ENCODE results near the gene GLT8D1. TPM values are rescaled to one million over a fixed set of nuclear protein-coding genes. Genes with fewer than 3 reads are reported as not detected.
A peak's percentile ranks its signal among the peaks of the same experiment; 100 is the strongest.

Gene GLT8D1, protein sequence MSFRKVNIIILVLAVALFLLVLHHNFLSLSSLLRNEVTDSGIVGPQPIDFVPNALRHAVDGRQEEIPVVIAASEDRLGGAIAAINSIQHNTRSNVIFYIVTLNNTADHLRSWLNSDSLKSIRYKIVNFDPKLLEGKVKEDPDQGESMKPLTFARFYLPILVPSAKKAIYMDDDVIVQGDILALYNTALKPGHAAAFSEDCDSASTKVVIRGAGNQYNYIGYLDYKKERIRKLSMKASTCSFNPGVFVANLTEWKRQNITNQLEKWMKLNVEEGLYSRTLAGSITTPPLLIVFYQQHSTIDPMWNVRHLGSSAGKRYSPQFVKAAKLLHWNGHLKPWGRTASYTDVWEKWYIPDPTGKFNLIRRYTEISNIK
- total RNA-seq (87.7 TPM), polyA plus RNA-seq (ENCODE audit: insufficient read depth in 1 of 8, insufficient read length in 8 of 8, low replicate concordance in 1 of 8) (100 to 1,000 TPM in 1 of 8 donors, 10 to 100 TPM in 7; 63.7 to 101 (median 79.0) TPM)
- long read RNA-seq, donor 1, partial matches to known transcripts = 0 of 5 reads
- long read RNA-seq, donor 1, other reads (novel, unspliced or antisense) = 0 of 5 reads
- long read RNA-seq, donor 2, partial matches to known transcripts = 0 of 1 reads
- long read RNA-seq, donor 2, other reads (novel, unspliced or antisense) = 0 of 1 reads
- long read RNA-seq, donor 3, transcript GLT8D1-201 (10 exons, 1,849 nt) = major isoform, 6 of 9 reads
- long read RNA-seq, donor 3, partial matches to known transcripts = 0 of 9 reads
- long read RNA-seq, donor 3, other reads (novel, unspliced or antisense) = 0 of 9 reads
- long read RNA-seq, donor 4, transcript GLT8D1-201 (10 exons, 1,849 nt) = major isoform, 8 of 19 reads
- long read RNA-seq, donor 4, partial matches to known transcripts = 5 of 19 reads
- long read RNA-seq, donor 4, other reads (novel, unspliced or antisense) = 5 of 19 reads
- long read RNA-seq, donor 5, transcript GLT8D1-201 (10 exons, 1,849 nt) = major isoform, 24 of 44 reads
- long read RNA-seq, donor 5, partial matches to known transcripts = 5 of 44 reads
- long read RNA-seq, donor 5, other reads (novel, unspliced or antisense) = 13 of 44 reads
- long read RNA-seq, donor 6, transcript GLT8D1-201 (10 exons, 1,849 nt) = major isoform, 9 of 18 reads
- long read RNA-seq, donor 6, partial matches to known transcripts = 0 of 18 reads
- long read RNA-seq, donor 6, other reads (novel, unspliced or antisense) = 6 of 18 reads
- long read RNA-seq, donor 7, transcript GLT8D1-201 (10 exons, 1,849 nt) = major isoform, 9 of 24 reads
- long read RNA-seq, donor 7, partial matches to known transcripts = 5 of 24 reads
- long read RNA-seq, donor 7, other reads (novel, unspliced or antisense) = 6 of 24 reads
- long read RNA-seq, donor 8, transcript GLT8D1-201 (10 exons, 1,849 nt) = major isoform, 5 of 6 reads
- long read RNA-seq, donor 8, partial matches to known transcripts = 0 of 6 reads
- long read RNA-seq, donor 8, other reads (novel, unspliced or antisense) = 0 of 6 reads
- long read RNA-seq, donor 9, transcript GLT8D1-201 (10 exons, 1,849 nt) = major isoform, 7 of 10 reads
- long read RNA-seq, donor 9, partial matches to known transcripts = 0 of 10 reads
- long read RNA-seq, donor 9, other reads (novel, unspliced or antisense) = 0 of 10 reads
- long read RNA-seq, donor 10, transcript GLT8D1-201 (10 exons, 1,849 nt) = major isoform, 10 of 16 reads
- long read RNA-seq, donor 10, partial matches to known transcripts = 0 of 16 reads
- long read RNA-seq, donor 10, other reads (novel, unspliced or antisense) = 5 of 16 reads
- long read RNA-seq, donor 11, transcript GLT8D1-201 (10 exons, 1,849 nt) = major isoform, 11 of 14 reads
- long read RNA-seq, donor 11, partial matches to known transcripts = 0 of 14 reads
- long read RNA-seq, donor 11, other reads (novel, unspliced or antisense) = 0 of 14 reads

DNA sequence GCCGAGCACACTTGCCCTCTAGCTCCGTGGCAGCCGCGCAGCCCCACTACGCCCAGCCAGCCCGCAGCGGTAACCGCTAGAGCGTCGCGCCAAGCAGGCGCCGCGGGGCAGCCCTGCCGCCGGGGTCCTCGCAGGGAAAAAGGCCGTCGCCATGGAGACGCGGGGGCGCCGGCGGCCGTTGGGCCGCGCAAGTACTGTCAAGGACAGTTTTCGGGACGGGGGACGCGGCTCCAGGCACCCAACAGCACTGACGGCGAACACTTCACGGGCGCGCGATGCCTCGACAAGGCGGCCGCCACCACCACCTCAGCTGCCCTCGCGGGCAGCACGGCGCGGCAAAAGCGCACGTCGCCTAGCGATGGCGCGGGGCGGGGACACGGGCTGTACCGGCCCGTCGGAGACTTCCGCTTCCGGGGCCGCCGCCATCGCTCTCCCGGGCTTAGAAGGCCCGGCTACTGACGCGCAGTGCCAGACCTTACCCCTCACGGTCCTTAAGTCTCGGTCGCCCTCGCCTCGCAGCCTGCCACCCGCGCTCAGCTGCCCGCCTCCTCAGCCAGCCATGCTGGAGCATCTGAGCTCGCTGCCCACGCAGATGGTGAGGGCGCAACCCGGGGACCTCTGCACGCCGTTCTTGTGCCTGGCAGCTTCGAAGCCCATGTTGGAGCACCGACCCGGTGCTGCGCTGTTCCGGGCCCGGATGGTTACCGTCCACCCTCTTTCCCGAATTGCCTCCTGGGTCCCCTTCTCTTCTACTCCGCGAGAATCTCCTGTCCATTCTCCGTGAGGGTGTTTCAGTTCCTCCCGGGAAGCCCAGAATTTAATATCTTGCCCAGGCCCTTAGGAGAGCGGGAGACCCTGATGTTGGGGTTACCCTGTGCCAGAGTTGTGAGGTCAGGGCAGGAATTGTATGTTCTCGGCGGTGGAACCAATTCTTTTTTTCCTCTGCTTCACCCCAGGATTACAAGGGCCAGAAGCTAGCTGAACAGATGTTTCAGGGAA, at the start of gene GLT8D1, which contains the start of gene SPCS1:
GLT8D1 (minus strand) TSS at position 104 of the 999 bp plus-strand sequence. CDS start 5,331 bp downstream, outside the sequence.
SPCS1 (plus strand) TSS at position 419 of the 999 bp plus-strand sequence; CDS start at position 560, 141 bp downstream.
- Histone ChIP-seq H3K27ac (ENCODE audit: low read length) (peak within 1 kb of the TSS; percentile 90), H3K27me3 (ENCODE audit: control insufficient read depth, insufficient read depth, low read length) (no peaks in the 10 kb centered on the region), H3K36me3 (ENCODE audit: control insufficient read depth, insufficient read depth, low read length) (peaks cover 8% of the 10 kb centered on the region), H3K4me1 (ENCODE audit: control insufficient read depth, insufficient read depth, low read length) (peaks cover 19% of the 10 kb centered on the region), H3K4me3 (ENCODE audit: low read length) (peak within 1 kb of the TSS; percentile 96), H3K9me3 (replicated peaks; ENCODE audit: control insufficient read depth, low read depth, low read length) (no peaks in the 10 kb centered on the region)
- under 1% methylated on average over 89 of the region's 94 CpGs for WGBS (ENCODE audit: insufficient coverage)
- peak; percentile 94 for DNase-seq

DNA sequence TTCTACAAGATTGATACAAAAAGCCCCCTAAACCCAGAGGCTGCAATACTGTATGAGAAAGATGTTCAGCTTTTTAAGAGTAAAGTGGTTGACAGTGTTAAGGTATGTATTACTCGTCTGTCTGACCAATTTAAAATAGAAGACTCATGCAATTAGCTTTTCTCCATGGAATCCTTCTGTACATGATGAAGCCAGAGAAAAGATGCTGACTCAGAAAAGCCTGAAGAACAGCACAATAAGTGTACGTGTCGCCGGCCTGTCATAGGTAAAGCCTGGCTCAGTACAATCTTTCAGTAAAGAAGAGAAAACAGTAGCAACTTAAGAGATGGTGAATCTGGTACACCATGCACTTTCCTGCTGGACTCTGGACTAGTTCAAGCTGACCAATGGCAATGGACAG, 48.8 kb upstream of the GLT8D1 start:
- no peak for DNase-seq
- no peaks in the 10 kb centered on the region for H3K9me3 ChIP-seq (replicated peaks; ENCODE audit: control insufficient read depth, low read depth, low read length)
- WGBS (ENCODE audit: insufficient coverage) = 93% methylated on average over 3 of the region's 4 CpGs
- no peaks in the 10 kb centered on the region for H3K27me3 ChIP-seq (ENCODE audit: control insufficient read depth, insufficient read depth, low read length)
- H3K36me3 ChIP-seq (ENCODE audit: control insufficient read depth, insufficient read depth, low read length) = peaks cover 27% of the 10 kb centered on the region
- no peak overlapping the region for H3K4me3 ChIP-seq (ENCODE audit: low read length)
- H3K27ac ChIP-seq (ENCODE audit: low read length) = no peak overlapping the region
- H3K4me1 ChIP-seq (ENCODE audit: control insufficient read depth, insufficient read depth, low read length) = no peaks in the 10 kb centered on the region

DNA sequence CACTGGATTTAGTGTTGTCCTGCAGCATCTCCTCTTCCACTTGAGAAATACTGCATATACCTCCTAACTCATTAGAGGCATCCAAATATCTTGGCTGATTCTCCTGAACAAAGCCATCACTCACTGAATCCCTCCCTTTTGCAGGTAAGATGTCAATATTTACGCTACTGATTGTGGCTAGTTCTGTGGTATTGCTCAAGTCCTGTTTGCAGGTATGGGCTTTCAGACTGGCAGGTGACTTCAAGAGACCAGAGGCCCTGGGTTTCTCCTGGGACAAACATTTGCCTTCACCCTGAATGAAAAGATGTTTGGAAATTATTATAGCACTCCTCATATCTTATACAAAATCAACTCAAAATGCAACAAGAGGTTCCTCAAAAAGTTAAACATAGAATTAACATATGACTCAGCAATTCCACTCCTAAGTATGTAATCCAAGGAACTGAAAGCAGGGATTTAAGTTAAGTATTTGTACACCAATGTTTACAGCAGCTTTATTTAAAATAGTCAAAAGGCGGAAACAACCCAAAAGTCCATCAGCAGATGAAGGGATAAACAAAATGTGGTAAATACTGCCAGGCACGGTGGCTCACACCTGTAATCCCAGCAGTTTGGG, 46.6 kb upstream of the GLT8D1 start:
- Histone ChIP-seq H3K4me3 (ENCODE audit: low read length) (no peak overlapping the region), H3K27me3 (ENCODE audit: control insufficient read depth, insufficient read depth, low read length) (no peaks in the 10 kb centered on the region), H3K36me3 (ENCODE audit: control insufficient read depth, insufficient read depth, low read length) (peaks cover 31% of the 10 kb centered on the region), H3K9me3 (replicated peaks; ENCODE audit: control insufficient read depth, low read depth, low read length) (no peaks in the 10 kb centered on the region), H3K27ac (ENCODE audit: low read length) (no peak overlapping the region), H3K4me1 (ENCODE audit: control insufficient read depth, insufficient read depth, low read length) (no peaks in the 10 kb centered on the region)
- 92% methylated on average over 2 of the region's 3 CpGs for WGBS (ENCODE audit: insufficient coverage)
- DNase-seq = peak; percentile 35

DNA sequence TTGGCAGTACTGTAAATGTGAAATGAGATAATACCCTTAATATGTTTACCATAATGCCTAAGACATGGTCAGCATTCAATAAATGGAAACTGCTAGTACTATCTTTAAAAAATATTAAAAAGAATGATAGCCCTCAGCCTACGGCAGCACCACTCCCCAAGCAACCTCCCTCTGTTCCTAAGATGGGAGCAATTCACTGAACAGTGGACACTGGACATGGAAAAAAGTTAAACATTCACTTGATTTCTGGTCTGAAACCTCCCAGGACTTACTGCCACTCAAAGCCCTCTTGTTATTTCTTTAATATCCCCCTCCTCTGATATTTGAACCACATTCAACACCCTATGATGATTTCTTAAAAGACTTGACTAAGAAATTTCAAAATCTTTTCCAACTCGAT, 38.1 kb upstream of the GLT8D1 start:
- no peaks in the 10 kb centered on the region for H3K4me1 ChIP-seq (ENCODE audit: control insufficient read depth, insufficient read depth, low read length)
- peaks cover 48% of the 10 kb centered on the region for H3K36me3 ChIP-seq (ENCODE audit: control insufficient read depth, insufficient read depth, low read length)
- H3K4me3 ChIP-seq (ENCODE audit: low read length) = no peak overlapping the region
- no peaks in the 10 kb centered on the region for H3K27me3 ChIP-seq (ENCODE audit: control insufficient read depth, insufficient read depth, low read length)
- no peak overlapping the region for H3K27ac ChIP-seq (ENCODE audit: low read length)
- no peak for DNase-seq
- no CpG with 5 or more reads among the region's 2 CpGs for WGBS (ENCODE audit: insufficient coverage)
- H3K9me3 ChIP-seq (replicated peaks; ENCODE audit: control insufficient read depth, low read depth, low read length) = no peaks in the 10 kb centered on the region

DNA sequence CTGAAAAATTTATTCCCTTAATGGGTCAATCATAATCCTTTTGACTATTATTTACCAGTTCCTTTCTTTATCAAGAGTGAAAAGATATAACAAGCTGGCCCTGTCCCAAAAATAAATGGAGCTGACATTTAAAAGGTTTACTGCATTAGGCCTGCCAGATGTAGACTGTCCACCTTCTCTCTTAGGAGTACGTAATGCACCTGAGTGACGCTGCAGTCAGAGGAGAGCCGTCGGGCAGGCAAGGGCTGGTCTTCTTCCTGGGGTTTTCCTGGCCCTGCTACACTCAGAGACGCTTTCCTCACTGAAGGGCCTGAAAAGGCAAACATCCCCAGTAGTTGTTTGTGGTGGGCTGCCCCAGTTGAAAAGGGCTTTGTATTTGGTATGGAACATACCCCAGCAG, 37.6 kb upstream of the GLT8D1 start:
- H3K4me3 ChIP-seq (ENCODE audit: low read length) = no peak overlapping the region
- H3K9me3 ChIP-seq (replicated peaks; ENCODE audit: control insufficient read depth, low read depth, low read length) = no peaks in the 10 kb centered on the region
- H3K4me1 ChIP-seq (ENCODE audit: control insufficient read depth, insufficient read depth, low read length) = no peaks in the 10 kb centered on the region
- no peaks in the 10 kb centered on the region for H3K27me3 ChIP-seq (ENCODE audit: control insufficient read depth, insufficient read depth, low read length)
- DNase-seq = no peak
- H3K27ac ChIP-seq (ENCODE audit: low read length) = no peak overlapping the region
- peaks cover 50% of the 10 kb centered on the region for H3K36me3 ChIP-seq (ENCODE audit: control insufficient read depth, insufficient read depth, low read length)
- 91% methylated on average over 4 of the region's 5 CpGs for WGBS (ENCODE audit: insufficient coverage)

DNA sequence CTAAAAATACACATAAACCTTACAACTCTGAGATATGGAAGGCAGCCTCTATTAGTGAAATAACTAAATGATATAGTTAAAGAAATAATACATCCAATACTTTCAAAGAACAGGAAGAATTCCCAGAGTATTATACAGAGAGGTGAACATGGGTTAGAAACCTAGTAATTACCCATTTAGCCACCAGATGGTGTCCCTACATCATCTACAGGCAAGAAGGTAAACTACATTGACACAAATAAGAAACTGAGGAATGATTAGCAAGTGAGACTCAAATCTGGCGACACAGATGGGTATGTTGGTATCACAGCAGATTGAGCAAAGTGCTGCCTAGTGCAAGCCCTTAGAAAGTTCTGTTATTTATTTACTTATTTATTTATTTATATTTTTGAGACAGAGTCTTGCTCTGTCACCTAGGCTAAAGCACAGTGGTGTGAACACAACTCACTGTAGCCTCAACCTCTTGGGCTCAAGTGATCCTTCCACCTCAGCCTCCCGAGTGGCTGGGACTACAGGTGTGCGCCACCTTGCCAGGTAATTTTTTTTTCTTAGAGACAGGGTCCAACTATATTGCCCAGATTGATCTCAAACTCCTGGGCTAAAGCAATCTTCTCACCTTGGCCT, 36.9 kb upstream of the GLT8D1 start:
- Histone ChIP-seq H3K4me3 (ENCODE audit: low read length) (no peak overlapping the region), H3K27ac (ENCODE audit: low read length) (no peak overlapping the region), H3K4me1 (ENCODE audit: control insufficient read depth, insufficient read depth, low read length) (no peaks in the 10 kb centered on the region), H3K9me3 (replicated peaks; ENCODE audit: control insufficient read depth, low read depth, low read length) (no peaks in the 10 kb centered on the region), H3K27me3 (ENCODE audit: control insufficient read depth, insufficient read depth, low read length) (no peaks in the 10 kb centered on the region), H3K36me3 (ENCODE audit: control insufficient read depth, insufficient read depth, low read length) (peaks cover 52% of the 10 kb centered on the region)
- WGBS (ENCODE audit: insufficient coverage) = 93% methylated on average over 2 of the region's 3 CpGs
- DNase-seq = peak; percentile 37

DNA sequence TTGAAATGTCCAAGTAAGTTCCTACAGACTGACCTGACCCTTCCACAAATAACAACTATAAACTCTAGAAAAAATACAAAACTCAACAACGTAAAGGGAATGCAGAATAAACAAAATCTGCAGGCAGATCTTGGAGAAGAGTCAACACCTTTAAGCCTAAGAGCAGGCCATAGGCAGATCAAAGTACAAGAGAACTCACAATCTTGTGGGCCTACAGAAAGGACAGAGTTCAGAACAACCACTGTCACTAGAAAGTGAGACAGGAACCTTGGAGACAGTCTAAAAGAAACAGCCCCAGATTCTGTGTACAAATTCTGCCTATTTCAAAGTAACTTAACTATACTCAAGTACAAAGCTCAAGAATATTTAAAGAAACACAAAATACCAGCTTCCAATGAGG, 34.1 kb upstream of the GLT8D1 start:
- no peak overlapping the region for H3K27ac ChIP-seq (ENCODE audit: low read length)
- no peak for DNase-seq
- no peaks in the 10 kb centered on the region for H3K9me3 ChIP-seq (replicated peaks; ENCODE audit: control insufficient read depth, low read depth, low read length)
- peaks cover 37% of the 10 kb centered on the region for H3K36me3 ChIP-seq (ENCODE audit: control insufficient read depth, insufficient read depth, low read length)
- no peaks in the 10 kb centered on the region for H3K27me3 ChIP-seq (ENCODE audit: control insufficient read depth, insufficient read depth, low read length)
- H3K4me3 ChIP-seq (ENCODE audit: low read length) = no peak overlapping the region
- 100% methylated on average over 1 of the region's 1 CpG for WGBS (ENCODE audit: insufficient coverage)
- H3K4me1 ChIP-seq (ENCODE audit: control insufficient read depth, insufficient read depth, low read length) = no peaks in the 10 kb centered on the region

All from muscle of leg (tissue), 16 donors.